Measurements from ENCODE around the gene ETFB. TPM values are rescaled to one million over a fixed set of nuclear protein-coding genes. Genes with fewer than 3 reads are reported as not detected.

The ETFB gene
- total and polyA plus RNA-seq, 10 of the 15 experiments (the other 5 are each of a cell fraction or from before 2014, with no cell fraction given) = 15.1 to 166 (median 87.8) TPM

GRCh38 chr19:51375504-51376221 lies 9.5 kb upstream of the ETFB start (continued):
- TF ChIP-seq RBBP5 (conservative IDR thresholded peaks at IDR 0.05) = no peak
- no peak for TF ChIP-seq SPI1 (IDR thresholded peaks at IDR 0.05; ENCODE audit: borderline replicate concordance, insufficient read depth, low read depth, low read length)
- TF ChIP-seq KDM1A (IDR thresholded peaks at IDR 0.05; ENCODE audit: borderline replicate concordance) = no peak
- no peak for TF ChIP-seq SREBF1 (IDR thresholded peaks at IDR 0.05; ENCODE audit: low read length)
- TF ChIP-seq ASH2L (IDR thresholded peaks at IDR 0.05; ENCODE audit: borderline replicate concordance, low read depth) = no peak
- TF ChIP-seq FOS (IDR thresholded peaks at IDR 0.05; ENCODE audit: borderline replicate concordance, extremely low read depth, insufficient read length) = no peak
- TF ChIP-seq TARDBP (IDR thresholded peaks at IDR 0.05; ENCODE audit: borderline replicate concordance) = no peak
- TF ChIP-seq CREB1 (IDR thresholded peaks at IDR 0.05; ENCODE audit: low read depth) = no peak

GRCh38 chr19:51372649-51373504 lies 6.7 kb upstream of the ETFB start, which contains the start of gene NKG7:
Gene NKG7, minus strand, starts transcription at chr19:51372654. Its CDS starts 119 bp downstream, at chr19:51372535.
- ATAC-seq (peak; percentile 67), DNase-seq (ENCODE audit: low read depth, low spot score) (peak; percentile 68), FAIRE-seq (peak; percentile 85)
- intact Hi-C loops (cut with micrococcal nuclease; ENCODE audit: unreplicated experiment) (no loop called here), in situ Hi-C loops (cut with MboI) (loop anchor here (25.0 kb wide), 1 partner anchor 1036 kb away; the partner anchor contains the start of gene KCNC3)
- 24% methylated on average over 9 of the region's 9 CpGs for WGBS (ENCODE audit: insufficient coverage, insufficient replicate concordance, low lambda C conversion rate, missing lambda C conversion rate)
- BruUV-seq (replicated peaks) = no TSS peak
- ChIA-PET POLR2A (interaction anchor here (0.6 to 4.2 kb wide), 4 partner anchors 17 to 258 kb away, joined by 3 to 32 read pairs (median 4); partner anchors contain the start of genes C19orf84 and SIGLEC10), CTCF (interaction anchor here (0.6 to 3.7 kb wide), 6 partner anchors 7 to 236 kb away, joined by 3 to 14 read pairs (median 3); partner anchors contain the start of gene SIGLEC10), SMC1A (ENCODE audit: uncharacterized antibody, unreplicated experiment) (interaction anchor here (1.0 to 2.5 kb wide), 4 partner anchors 13 to 26 kb away, joined by 3 to 8 read pairs (median 3); no protein-coding TSS in a partner anchor), RAD21 (ENCODE audit: unreplicated experiment) (interaction anchor here (1.7 to 2.5 kb wide), 2 partner anchors 22 to 45 kb away, joined by 7 to 23 read pairs; partner anchors contain the start of gene SIGLEC10)
- Histone ChIP-seq H4K20me1 (ENCODE audit: control insufficient read depth, insufficient read depth) (no peaks in the 10 kb centered on the region), H3K4me1 (ENCODE audit: control insufficient read depth, insufficient read depth, low read length) (peaks cover 45% of the 10 kb centered on the region), H2AFZ (ENCODE audit: control insufficient read depth, low read depth, low read length) (peak within 1 kb of the TSS; percentile 71), H3K27me3 (replicated peaks in 1 of 2; ENCODE audit: control insufficient read depth in 2 of 2, insufficient read depth in 2 of 2, low read length in 1 of 2) (no peaks in the 10 kb centered on the region), H3K36me3 (ENCODE audit: control insufficient read depth in 2 of 2, insufficient read depth in 2 of 2, low read length in 1 of 2) (no peaks in the 10 kb centered on the region), H3K4me3 (peak within 1 kb of the TSS; percentile 58; the same call in 1 of the 2 replicates), H3K9ac (ENCODE audit: control insufficient read depth, insufficient read depth, low read length) (peak within 1 kb of the TSS; percentile 71), H3K79me2 (ENCODE audit: control insufficient read depth, insufficient read depth, low read length) (peaks cover 4% of the 10 kb centered on the region), H3K9me3 (replicated peaks; ENCODE audit: control insufficient read depth, insufficient read depth, low read length) (no peaks in the 10 kb centered on the region), H3K27ac (ENCODE audit: control insufficient read depth, insufficient read depth) (peak within 1 kb of the TSS; percentile 87), H3K4me2 (ENCODE audit: control insufficient read depth, insufficient read depth) (peak within 1 kb of the TSS; percentile 71)
- no peak for TF ChIP-seq SKIL (IDR thresholded peaks at IDR 0.05; ENCODE audit: low read depth, poor library complexity, severe bottlenecking)
- peak; percentile 45 to 47; a peak in 3 of 4 replicates for TF ChIP-seq BHLHE40 (IDR thresholded peaks at IDR 0.05; ENCODE audit: borderline replicate concordance in 1 of 2, low read depth in 2 of 2, low read length in 1 of 2)
- TF ChIP-seq PKNOX1 (IDR thresholded peaks at IDR 0.05) = peak; percentile 54; the same call in 1 of the 2 replicates
- TF ChIP-seq SPI1 (IDR thresholded peaks at IDR 0.05; ENCODE audit: borderline replicate concordance, insufficient read depth, low read depth, low read length) = peak; percentile 48; the same call in 1 of the 2 replicates
- peak; percentile 86 for TF ChIP-seq IKZF1 (conservative IDR thresholded peaks at IDR 0.05)
- peak; percentile 61; the same call in 1 of the 2 replicates for TF ChIP-seq RELB (IDR thresholded peaks at IDR 0.05; ENCODE audit: low read depth)
